Dermis lymphatic vessel endothelial cell (primary cell): ENCODE results near the gene CCDC6. TPM values are rescaled to one million over a fixed set of nuclear protein-coding genes. Genes with fewer than 3 reads are reported as not detected.

ENCODE experiments used
- total RNA-seq: library from RNA; depleted of rRNA; stranded (reverse); fragments of >200 nt; gene quantifications from 2 replicates; pipeline ENCODE4 v1.2.1, GENCODE V29; 2014

Gene CCDC6
- total RNA-seq: 15.8 and 21.2 TPM in 2 replicates

GRCh38 chr10:59906417-59907202 lies at the start of gene CCDC6:
TSS of gene CCDC6 (minus strand) at chr10:59906556. CDS start at chr10:59906424, 132 bp downstream.

GRCh38 chr10:59753267-59753666 lies 153.1 kb downstream of the CCDC6 start, which contains the start of gene MRLN:
TSS of gene MRLN (minus strand) at chr10:59753455.

Other genes starting within 250 kb of the CCDC6 start
- gene SLC16A9, start 196.7 kb downstream of the CCDC6 start, total RNA-seq: under 0.01 TPM in 1 of 2 replicates, not detected in the other
- not detected in 2 replicates for gene MRLN, start 153.1 kb downstream of the CCDC6 start, total RNA-seq